Suprapubic skin (tissue), 4 donors: ENCODE data around the gene MAP7D2. TPM values are rescaled to one million over a fixed set of nuclear protein-coding genes. Genes with fewer than 3 reads are reported as not detected.

ENCODE experiments used
- DNase-seq, 2 donors: peaks; one replicate each; pipeline ENCODE4 v3.0.0-alpha.2; 2019; ENCODE audit warnings: low spot score in 2 of 2
- H3K27ac ChIP-seq: fragments of 200-600 bp; sonication (generic); one replicate; pipeline ENCODE4 v1.5.1; 2019
- H3K27me3 ChIP-seq: fragments of 200-600 bp; sonication (generic); one replicate; pipeline ENCODE4 v1.5.1; 2019
- H3K36me3 ChIP-seq: fragments of 200-600 bp; sonication (generic); one replicate; pipeline ENCODE4 v1.5.1; 2019
- H3K4me1 ChIP-seq: fragments of 200-600 bp; sonication (generic); one replicate; pipeline ENCODE4 v1.5.1; 2019
- H3K4me3 ChIP-seq: fragments of 200-600 bp; sonication (generic); one replicate; pipeline ENCODE4 v1.5.1; 2019; ENCODE audit warnings: mild to moderate bottlenecking
- H3K9me3 ChIP-seq: fragments of 200-600 bp; sonication (generic); one replicate; pipeline ENCODE4 v1.5.1; 2019
- EP300 ChIP-seq: sonication (generic); formaldehyde crosslinking; IDR thresholded peaks from one replicate; pipeline ENCODE4 v1.6.1; 2017; ENCODE audit warnings: antibody characterized with exemption
- POLR2A ChIP-seq, 2 donors: fragments of 450-650 bp; IDR thresholded peaks; one replicate each; pipeline ENCODE4 v1.6.1; 2017; ENCODE audit warnings: antibody characterized with exemption in 2 of 2, mild to moderate bottlenecking in 2 of 2, moderate library complexity in 2 of 2
- POLR2AphosphoS5 ChIP-seq, 3 donors: sonication (generic); formaldehyde crosslinking; IDR thresholded peaks; one replicate each; pipeline ENCODE4 v1.6.1; 2017; ENCODE audit warnings: antibody characterized with exemption in 3 of 3
- WGBS: methylation state at CpG from one replicate; pipeline ENCODE4 v1.1.5; 2018; 5-methylcytosine and 5-hydroxymethylcytosine counted together
- total RNA-seq, 4 donors: library from RNA; depleted of rRNA; stranded (reverse); fragments of >200 nt; gene quantifications; one replicate each; pipeline ENCODE4 v1.1.0, GENCODE V29; 2016
- TF ChIP-seq, protein P1 (sequence below), 2 donors: fragments of 200-600 bp in 1 of 2; fragments of 450-650 bp in 1 of 2; sonication (generic) in 1 of 2; IDR thresholded peaks; one replicate each; pipeline ENCODE4 v1.5.1; 2016 to 2019; ENCODE audit warnings: antibody characterized with exemption in 2 of 2, mild to moderate bottlenecking in 1 of 2, moderate library complexity in 1 of 2

Gene MAP7D2
- total RNA-seq, 4 donors from 2014 or later: 0.78 to 6.3 (median 1.4) TPM; not detected in 1

DNA sequence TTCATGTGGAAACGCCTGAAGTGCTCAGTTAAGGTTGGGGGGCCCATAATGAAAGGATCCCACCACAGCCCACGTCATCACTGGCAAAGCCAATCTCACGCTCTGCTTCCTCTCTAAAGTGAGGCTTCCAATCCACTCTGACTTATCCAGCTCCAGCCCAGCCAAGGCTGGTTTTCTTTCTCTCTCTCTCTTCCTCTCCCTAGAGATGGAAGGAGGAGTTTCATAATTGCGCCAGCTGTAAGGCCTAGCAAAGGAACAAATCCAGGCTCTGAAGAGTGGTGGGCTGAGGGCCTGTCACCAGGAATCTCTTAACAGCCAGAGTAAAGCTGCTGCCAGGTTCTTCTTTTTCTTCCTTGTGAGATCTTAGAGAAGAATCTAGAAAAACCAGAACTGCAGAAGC is 105.1 kb downstream of the MAP7D2 start:
- no peaks in the 10 kb centered on the region for H3K9me3 ChIP-seq
- H3K36me3 ChIP-seq: no peaks in the 10 kb centered on the region
- H3K27me3 ChIP-seq: no peaks in the 10 kb centered on the region
- WGBS: 85% methylated on average over 4 of the region's 4 CpGs
- TF ChIP-seq, protein P1, sequence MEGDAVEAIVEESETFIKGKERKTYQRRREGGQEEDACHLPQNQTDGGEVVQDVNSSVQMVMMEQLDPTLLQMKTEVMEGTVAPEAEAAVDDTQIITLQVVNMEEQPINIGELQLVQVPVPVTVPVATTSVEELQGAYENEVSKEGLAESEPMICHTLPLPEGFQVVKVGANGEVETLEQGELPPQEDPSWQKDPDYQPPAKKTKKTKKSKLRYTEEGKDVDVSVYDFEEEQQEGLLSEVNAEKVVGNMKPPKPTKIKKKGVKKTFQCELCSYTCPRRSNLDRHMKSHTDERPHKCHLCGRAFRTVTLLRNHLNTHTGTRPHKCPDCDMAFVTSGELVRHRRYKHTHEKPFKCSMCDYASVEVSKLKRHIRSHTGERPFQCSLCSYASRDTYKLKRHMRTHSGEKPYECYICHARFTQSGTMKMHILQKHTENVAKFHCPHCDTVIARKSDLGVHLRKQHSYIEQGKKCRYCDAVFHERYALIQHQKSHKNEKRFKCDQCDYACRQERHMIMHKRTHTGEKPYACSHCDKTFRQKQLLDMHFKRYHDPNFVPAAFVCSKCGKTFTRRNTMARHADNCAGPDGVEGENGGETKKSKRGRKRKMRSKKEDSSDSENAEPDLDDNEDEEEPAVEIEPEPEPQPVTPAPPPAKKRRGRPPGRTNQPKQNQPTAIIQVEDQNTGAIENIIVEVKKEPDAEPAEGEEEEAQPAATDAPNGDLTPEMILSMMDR (IDR thresholded peaks at IDR 0.05): no peak
- TF ChIP-seq EP300: no peak
- TF ChIP-seq POLR2A (IDR thresholded peaks at IDR 0.05): no peak
- no peak for TF ChIP-seq POLR2AphosphoS5 (IDR thresholded peaks at IDR 0.05)
- no peak for DNase-seq
- no peak overlapping the region for H3K4me3 ChIP-seq
- no peak overlapping the region for H3K27ac ChIP-seq
- H3K4me1 ChIP-seq: no peaks in the 10 kb centered on the region

DNA sequence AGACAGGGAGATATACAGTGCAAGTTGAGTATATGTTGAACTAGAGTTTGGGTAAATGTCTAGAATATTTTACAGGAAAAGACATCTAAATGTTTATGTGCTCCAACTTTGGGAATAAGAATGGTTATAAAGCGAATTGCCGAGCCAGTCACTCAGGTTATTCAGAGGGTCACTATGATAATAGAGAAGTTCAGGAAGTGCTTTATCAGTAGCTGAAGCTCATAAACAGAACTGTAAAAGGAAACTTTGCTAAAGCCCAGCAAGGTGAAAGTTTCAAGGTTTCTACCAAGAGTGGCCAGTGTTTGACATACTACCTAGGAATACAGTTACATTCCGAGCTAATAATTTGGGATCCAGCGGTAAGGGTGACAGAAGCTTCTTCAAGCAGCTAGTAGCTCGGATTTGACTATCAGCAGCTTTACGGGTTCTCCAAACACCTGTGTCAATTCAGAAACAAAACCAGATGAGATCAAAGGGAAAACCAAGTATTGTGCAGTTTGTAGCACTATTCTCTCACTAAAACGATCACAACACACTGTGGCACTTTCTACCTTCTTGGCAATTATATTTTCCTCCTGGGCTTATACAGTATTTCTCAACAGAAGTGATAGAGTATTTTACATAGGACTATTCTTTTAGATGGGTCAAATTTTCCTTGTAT is 108.6 kb downstream of the MAP7D2 start:
- TF ChIP-seq, protein P1 (IDR thresholded peaks at IDR 0.05): no peak
- TF ChIP-seq POLR2A (IDR thresholded peaks at IDR 0.05) (no peak), EP300 (no peak), POLR2AphosphoS5 (IDR thresholded peaks at IDR 0.05) (no peak)
- no peak overlapping the region for H3K27ac ChIP-seq
- H3K4me3 ChIP-seq: no peak overlapping the region
- H3K9me3 ChIP-seq: no peaks in the 10 kb centered on the region
- DNase-seq: no peak
- H3K36me3 ChIP-seq: no peaks in the 10 kb centered on the region
- no peaks in the 10 kb centered on the region for H3K4me1 ChIP-seq
- H3K27me3 ChIP-seq: no peaks in the 10 kb centered on the region
- WGBS: 81% methylated on average over 7 of the region's 7 CpGs

DNA sequence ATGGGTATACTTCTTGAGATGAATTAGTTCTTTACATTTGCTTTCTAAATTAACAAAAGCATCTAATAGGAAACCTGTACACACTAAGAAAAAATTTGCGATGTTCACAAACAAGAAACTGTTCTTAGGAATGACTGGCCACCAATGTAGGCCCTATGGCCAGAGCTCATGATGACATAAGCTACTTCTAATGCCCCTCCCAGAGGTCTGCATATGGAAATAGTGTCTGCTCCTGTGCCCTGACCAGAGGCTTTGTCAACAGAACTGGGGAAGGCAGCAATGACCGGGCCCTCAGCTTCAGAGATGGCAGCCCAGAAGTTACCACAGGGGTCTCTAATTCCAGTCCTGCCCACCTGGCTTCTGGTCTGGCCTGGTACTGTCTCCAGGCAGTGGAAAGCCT is 110.8 kb downstream of the MAP7D2 start:
- no peaks in the 10 kb centered on the region for H3K9me3 ChIP-seq
- H3K36me3 ChIP-seq: no peaks in the 10 kb centered on the region
- H3K27me3 ChIP-seq: no peaks in the 10 kb centered on the region
- no peak overlapping the region for H3K27ac ChIP-seq
- WGBS: 90% methylated on average over 2 of the region's 2 CpGs
- no peaks in the 10 kb centered on the region for H3K4me1 ChIP-seq
- TF ChIP-seq, protein P1 (IDR thresholded peaks at IDR 0.05): no peak
- TF ChIP-seq POLR2AphosphoS5 (IDR thresholded peaks at IDR 0.05): no peak
- no peak for TF ChIP-seq EP300
- TF ChIP-seq POLR2A (IDR thresholded peaks at IDR 0.05): no peak
- H3K4me3 ChIP-seq: no peak overlapping the region
- DNase-seq: no peak

DNA sequence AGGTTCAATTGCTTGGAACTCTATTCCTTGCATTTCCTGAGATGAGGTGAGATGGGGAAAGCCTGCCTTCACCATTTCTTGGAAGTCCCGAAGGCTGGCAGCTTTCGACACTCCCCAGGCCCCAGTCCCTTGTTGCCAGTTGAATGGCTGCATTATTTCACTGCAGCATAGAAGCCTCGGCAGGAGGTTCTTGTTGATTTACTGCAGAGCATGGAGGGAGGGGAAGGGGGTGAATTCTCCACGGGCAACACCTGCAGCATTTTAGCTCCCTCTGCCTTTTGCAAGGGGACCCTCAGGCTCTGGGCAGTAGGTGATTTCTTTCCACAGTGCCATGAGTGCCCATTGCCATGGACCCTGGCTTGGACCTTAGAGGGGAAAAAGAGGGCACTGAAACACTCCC is 115.1 kb downstream of the MAP7D2 start:
- no peaks in the 10 kb centered on the region for H3K36me3 ChIP-seq
- no peak overlapping the region for H3K27ac ChIP-seq
- H3K9me3 ChIP-seq: no peaks in the 10 kb centered on the region
- DNase-seq: no peak
- WGBS: 69% methylated on average over 4 of the region's 4 CpGs
- TF ChIP-seq POLR2AphosphoS5 (IDR thresholded peaks at IDR 0.05): no peak
- TF ChIP-seq POLR2A (IDR thresholded peaks at IDR 0.05): no peak
- TF ChIP-seq EP300: no peak
- TF ChIP-seq, protein P1 (IDR thresholded peaks at IDR 0.05): no peak
- H3K27me3 ChIP-seq: no peaks in the 10 kb centered on the region
- H3K4me1 ChIP-seq: no peaks in the 10 kb centered on the region
- H3K4me3 ChIP-seq: no peak overlapping the region

DNA sequence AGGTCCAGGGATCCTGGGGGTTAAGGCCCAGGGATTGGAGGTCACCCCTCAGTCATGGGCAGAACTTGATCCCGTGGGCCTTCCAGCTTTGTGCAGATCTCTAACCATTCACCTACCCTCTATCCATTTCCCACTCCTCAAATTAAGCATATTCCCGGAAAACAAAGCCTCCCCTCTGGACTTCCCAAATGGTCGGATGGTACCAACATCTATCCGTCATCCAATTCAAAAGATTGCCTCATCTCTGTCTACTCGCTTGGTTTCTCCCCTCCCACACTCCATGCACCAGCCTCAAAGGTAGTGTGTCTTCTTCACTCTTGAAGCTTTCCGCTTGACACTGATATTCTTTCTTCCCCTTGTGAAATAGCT is 125.4 kb downstream of the MAP7D2 start:
- Histone ChIP-seq H3K4me1 (no peaks in the 10 kb centered on the region), H3K27me3 (no peaks in the 10 kb centered on the region), H3K4me3 (peak overlapping the region; percentile 74), H3K36me3 (no peaks in the 10 kb centered on the region), H3K27ac (peak overlapping the region; percentile 69), H3K9me3 (no peaks in the 10 kb centered on the region)
- TF ChIP-seq EP300 (no peak), POLR2AphosphoS5 (IDR thresholded peaks at IDR 0.05) (no peak), POLR2A (IDR thresholded peaks at IDR 0.05) (no peak)
- TF ChIP-seq, protein P1 (IDR thresholded peaks at IDR 0.05): no peak
- DNase-seq: no peak
- WGBS: 50% methylated on average over 6 of the region's 6 CpGs
